ENCODE data around the gene DPF3.

- TF ChIP-seq CTCF (IDR thresholded peaks at IDR 0.05): no peak
- no peak for TF ChIP-seq POLR2AphosphoS5 (IDR thresholded peaks at IDR 0.05)
- no peak for TF ChIP-seq POLR2A (IDR thresholded peaks at IDR 0.05)
Observed at GRCh38 chr14:72679141-72679535, 214.8 kb downstream of the DPF3 start.

All from prostate gland (tissue), 2 donors.